GM19351 (cell line): ENCODE results near the gene ARHGEF17.

Source experiments
- ATAC-seq: cut with Tn5 transposase; IDR thresholded peaks from one replicate; pipeline ENCODE4 v1.9.1; 2021; ENCODE audit warnings: mild to moderate bottlenecking, moderate library complexity; ENCODE audit not compliant: unreplicated experiment

Gene ARHGEF17

GRCh38 chr11:73392108-73393010 is 84.3 kb downstream of the ARHGEF17 start:
- ATAC-seq = no peak

GRCh38 chr11:73393011-73393380 is 84.9 kb downstream of the ARHGEF17 start:
- no peak for ATAC-seq

- ATAC-seq = no peak
Measured at GRCh38 chr11:73393479-73394415, 85.7 kb downstream of the ARHGEF17 start.

GRCh38 chr11:73394416-73395296 is 86.6 kb downstream of the ARHGEF17 start:
- no peak for ATAC-seq

- no peak for ATAC-seq
Measured at GRCh38 chr11:73395297-73396208, 87.5 kb downstream of the ARHGEF17 start.

GRCh38 chr11:73396251-73396930 is 88.3 kb downstream of the ARHGEF17 start:
- ATAC-seq = no peak

GRCh38 chr11:73396985-73397384 is 88.9 kb downstream of the ARHGEF17 start:
- ATAC-seq = no peak

- no peak for ATAC-seq
Measured at GRCh38 chr11:73397468-73398131, 89.5 kb downstream of the ARHGEF17 start.

GRCh38 chr11:73398132-73398526 is 90.1 kb downstream of the ARHGEF17 start:
- no peak for ATAC-seq

GRCh38 chr11:73398721-73399120 is 90.6 kb downstream of the ARHGEF17 start:
- no peak for ATAC-seq

- ATAC-seq = no peak
Measured at GRCh38 chr11:73399159-73399590, 91.1 kb downstream of the ARHGEF17 start.

GRCh38 chr11:73399636-73400035 is 91.6 kb downstream of the ARHGEF17 start:
- ATAC-seq = no peak

- no peak for ATAC-seq
Measured at GRCh38 chr11:73400293-73400692, 92.2 kb downstream of the ARHGEF17 start.

GRCh38 chr11:73401217-73401923 is 93.3 kb downstream of the ARHGEF17 start:
- no peak for ATAC-seq

GRCh38 chr11:73401924-73402833 is 94.1 kb downstream of the ARHGEF17 start:
- no peak for ATAC-seq

GRCh38 chr11:73402834-73403185 is 94.7 kb downstream of the ARHGEF17 start:
- no peak for ATAC-seq

GRCh38 chr11:73403541-73403940 is 95.5 kb downstream of the ARHGEF17 start:
- ATAC-seq = no peak
